BLaER1 (cell line): ENCODE results near the gene ASXL1.

Source experiments
- H3K27ac ChIP-seq: shearing (Covaris generic); formaldehyde crosslinking; 2 replicates; pipeline ENCODE4 v1.8.1; 2022
- H3K27me3 ChIP-seq: shearing (Covaris generic); formaldehyde crosslinking; 2 replicates; pipeline ENCODE4 v1.8.1; 2022
- H3K36me3 ChIP-seq: shearing (Covaris generic); formaldehyde crosslinking; 2 replicates; pipeline ENCODE4 v1.8.1; 2022
- H3K4me1 ChIP-seq: shearing (Covaris generic); formaldehyde crosslinking; 2 replicates; pipeline ENCODE4 v1.8.1; 2022
- H3K4me2 ChIP-seq: shearing (Covaris generic); formaldehyde crosslinking; 2 replicates; pipeline ENCODE4 v1.8.1; 2022
- H3K4me3 ChIP-seq: shearing (Covaris generic); formaldehyde crosslinking; 2 replicates; pipeline ENCODE4 v1.8.1; 2022
- H3K9ac ChIP-seq: shearing (Covaris generic); formaldehyde crosslinking; 2 replicates; pipeline ENCODE4 v1.8.1; 2022
- H3K9me3 ChIP-seq: shearing (Covaris generic); formaldehyde crosslinking; 2 replicates; pipeline ENCODE4 v1.8.1; 2022
- H4K20me1 ChIP-seq: shearing (Covaris generic); formaldehyde crosslinking; 2 replicates; pipeline ENCODE4 v1.8.1; 2022
- Cebpa-rat ChIP-seq: shearing (Covaris generic); IDR thresholded peaks from 2 replicates; pipeline ENCODE4 v1.8.1; 2022

Gene ASXL1

GRCh38 chr20:32455901-32456701, 98.0 kb downstream of the ASXL1 start:
- H3K9ac ChIP-seq = peak overlapping the region; percentile 50; the same call in 1 of the 2 replicates
- no peaks in the 10 kb centered on the region for H3K27me3 ChIP-seq
- peak overlapping the region; percentile 55; the same call in 1 of the 2 replicates for H3K27ac ChIP-seq
- H3K4me1 ChIP-seq = peaks cover 78% of the 10 kb centered on the region
- H4K20me1 ChIP-seq = peaks cover 100% of the 10 kb centered on the region
- no peak for TF ChIP-seq Cebpa-rat
- no peaks in the 10 kb centered on the region for H3K9me3 ChIP-seq
- H3K4me2 ChIP-seq = peak overlapping the region; percentile 89
- H3K36me3 ChIP-seq = peaks cover 81% of the 10 kb centered on the region
- H3K4me3 ChIP-seq = no peak overlapping the region

GRCh38 chr20:32456869-32457478, 98.8 kb downstream of the ASXL1 start:
- peak overlapping the region; percentile 89 for H3K4me2 ChIP-seq
- peaks cover 70% of the 10 kb centered on the region for H3K4me1 ChIP-seq
- peak overlapping the region; percentile 55; the same call in 1 of the 2 replicates for H3K27ac ChIP-seq
- H3K27me3 ChIP-seq = no peaks in the 10 kb centered on the region
- peaks cover 97% of the 10 kb centered on the region for H4K20me1 ChIP-seq
- H3K9ac ChIP-seq = peak overlapping the region; percentile 50; the same call in 1 of the 2 replicates
- H3K4me3 ChIP-seq = 0 out of 2 replicates have a peak overlapping the region, but pooled peaks have one; percentile 7
- peaks cover 76% of the 10 kb centered on the region for H3K36me3 ChIP-seq
- H3K9me3 ChIP-seq = no peaks in the 10 kb centered on the region
- TF ChIP-seq Cebpa-rat = no peak

DNA sequence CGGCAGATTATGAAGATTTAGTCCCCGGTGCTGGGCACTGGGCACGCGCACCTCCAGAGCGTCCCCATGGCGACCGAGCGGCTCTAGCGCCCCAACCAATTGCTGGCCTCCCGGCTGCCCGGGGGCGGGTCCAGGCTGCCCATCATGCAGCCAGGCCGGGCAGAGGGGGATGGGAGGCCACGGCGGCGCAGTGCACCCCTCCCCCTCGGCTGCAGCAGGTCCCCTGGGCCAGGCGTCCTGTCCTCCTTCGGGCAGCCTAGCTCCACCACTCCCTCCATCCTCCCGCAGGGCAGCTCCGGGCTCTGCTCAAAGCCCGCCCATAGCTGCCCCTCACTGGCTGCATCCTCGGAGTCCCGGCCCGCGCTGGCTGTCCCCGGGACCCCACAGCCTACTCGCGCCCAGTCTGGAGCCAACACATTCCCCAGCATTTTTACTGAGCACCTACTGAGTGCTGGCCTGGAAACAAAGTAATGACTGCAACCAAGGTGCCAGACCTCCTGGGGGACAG, 99.4 kb downstream of the ASXL1 start:
- Histone ChIP-seq H3K36me3 (peaks cover 76% of the 10 kb centered on the region), H3K27me3 (no peaks in the 10 kb centered on the region), H3K4me1 (peaks cover 64% of the 10 kb centered on the region), H4K20me1 (peaks cover 97% of the 10 kb centered on the region), H3K9ac (0 out of 2 replicates have a peak overlapping the region, but pooled peaks have one; percentile 31), H3K4me3 (0 out of 2 replicates have a peak overlapping the region, but pooled peaks have one; percentile 7), H3K9me3 (no peaks in the 10 kb centered on the region), H3K4me2 (peak overlapping the region; percentile 89), H3K27ac (no peak overlapping the region)
- no peak for TF ChIP-seq Cebpa-rat

- no peaks in the 10 kb centered on the region for H3K27me3 ChIP-seq
- peak overlapping the region; percentile 89 for H3K4me2 ChIP-seq
- peaks cover 76% of the 10 kb centered on the region for H3K36me3 ChIP-seq
- no peak overlapping the region for H3K4me3 ChIP-seq
- H3K9me3 ChIP-seq = no peaks in the 10 kb centered on the region
- peaks cover 57% of the 10 kb centered on the region for H3K4me1 ChIP-seq
- H3K27ac ChIP-seq = no peak overlapping the region
- no peak for TF ChIP-seq Cebpa-rat
- no peak overlapping the region for H3K9ac ChIP-seq
- H4K20me1 ChIP-seq = peaks cover 97% of the 10 kb centered on the region
Measured at GRCh38 chr20:32458061-32458836, 100.1 kb downstream of the ASXL1 start.

- peaks cover 97% of the 10 kb centered on the region for H4K20me1 ChIP-seq
- peak overlapping the region; percentile 89; the same call in 1 of the 2 replicates for H3K4me2 ChIP-seq
- no peak overlapping the region for H3K4me3 ChIP-seq
- no peak overlapping the region for H3K9ac ChIP-seq
- H3K27me3 ChIP-seq = no peaks in the 10 kb centered on the region
- TF ChIP-seq Cebpa-rat = no peak
- no peaks in the 10 kb centered on the region for H3K9me3 ChIP-seq
- peaks cover 51% of the 10 kb centered on the region for H3K4me1 ChIP-seq
- H3K36me3 ChIP-seq = peaks cover 76% of the 10 kb centered on the region
- H3K27ac ChIP-seq = no peak overlapping the region
Measured at GRCh38 chr20:32458837-32459220, 100.7 kb downstream of the ASXL1 start.

DNA sequence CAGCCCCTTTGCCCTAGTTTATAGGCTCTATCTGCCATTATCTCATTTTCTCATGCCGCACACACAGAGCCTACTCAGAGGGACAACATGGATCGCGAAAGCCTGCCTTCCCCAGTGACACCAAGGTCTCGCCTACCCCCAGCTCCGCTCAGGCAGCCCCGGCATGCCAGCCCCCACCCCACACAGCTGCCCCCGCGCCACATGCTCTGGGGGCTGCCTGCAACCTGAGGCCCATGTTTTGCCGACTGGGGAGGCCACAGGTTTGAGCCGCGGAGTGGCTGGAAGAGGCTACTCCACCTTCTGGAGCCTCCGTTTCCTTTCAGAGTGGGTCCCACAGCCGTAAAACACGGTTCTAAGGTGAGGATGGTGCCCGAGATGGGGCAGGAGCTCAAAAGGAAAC, 102.1 kb downstream of the ASXL1 start:
- H3K4me2 ChIP-seq = no peak overlapping the region
- no peak overlapping the region for H3K9ac ChIP-seq
- peaks cover 37% of the 10 kb centered on the region for H3K4me1 ChIP-seq
- H3K27me3 ChIP-seq = no peaks in the 10 kb centered on the region
- H3K36me3 ChIP-seq = peaks cover 79% of the 10 kb centered on the region
- no peak overlapping the region for H3K4me3 ChIP-seq
- no peaks in the 10 kb centered on the region for H3K9me3 ChIP-seq
- TF ChIP-seq Cebpa-rat = no peak
- H3K27ac ChIP-seq = no peak overlapping the region
- H4K20me1 ChIP-seq = peaks cover 97% of the 10 kb centered on the region

DNA sequence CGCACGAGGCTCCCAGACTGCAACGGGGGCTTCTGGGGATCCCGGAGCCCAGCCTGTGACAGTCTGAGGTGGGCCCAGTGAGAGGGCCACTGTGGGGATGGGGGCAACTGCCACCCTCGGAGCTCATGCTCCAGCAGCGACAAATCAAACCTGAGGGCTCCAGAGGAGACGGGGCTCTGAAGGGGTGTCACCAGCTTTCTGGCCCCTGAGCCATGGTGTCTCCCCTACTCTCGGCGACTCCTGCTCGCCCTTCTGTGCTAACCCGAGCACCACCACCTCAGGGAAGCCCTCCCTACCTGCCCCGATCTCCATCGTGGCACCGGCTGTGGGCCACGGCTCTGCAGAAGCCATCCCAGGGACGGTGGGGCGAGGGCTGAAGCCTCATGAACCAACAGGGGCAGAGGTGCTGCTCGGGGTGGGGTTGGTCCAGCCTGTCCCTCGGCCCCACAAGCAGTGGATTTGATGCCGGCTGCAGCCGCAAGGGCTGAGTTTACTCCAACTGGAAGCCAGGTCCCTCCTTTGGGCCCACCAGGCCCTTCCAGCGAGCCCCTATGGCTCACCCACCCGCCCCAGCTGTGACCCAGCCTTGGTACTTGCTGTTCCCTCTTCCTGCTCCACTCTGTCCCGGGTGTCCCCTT, 102.7 kb downstream of the ASXL1 start:
- no peak for TF ChIP-seq Cebpa-rat
- peaks cover 31% of the 10 kb centered on the region for H3K4me1 ChIP-seq
- H3K4me3 ChIP-seq = no peak overlapping the region
- H3K9ac ChIP-seq = no peak overlapping the region
- no peak overlapping the region for H3K27ac ChIP-seq
- no peaks in the 10 kb centered on the region for H3K9me3 ChIP-seq
- H3K36me3 ChIP-seq = peaks cover 79% of the 10 kb centered on the region
- no peaks in the 10 kb centered on the region for H3K27me3 ChIP-seq
- no peak overlapping the region for H3K4me2 ChIP-seq
- peaks cover 97% of the 10 kb centered on the region for H4K20me1 ChIP-seq

DNA sequence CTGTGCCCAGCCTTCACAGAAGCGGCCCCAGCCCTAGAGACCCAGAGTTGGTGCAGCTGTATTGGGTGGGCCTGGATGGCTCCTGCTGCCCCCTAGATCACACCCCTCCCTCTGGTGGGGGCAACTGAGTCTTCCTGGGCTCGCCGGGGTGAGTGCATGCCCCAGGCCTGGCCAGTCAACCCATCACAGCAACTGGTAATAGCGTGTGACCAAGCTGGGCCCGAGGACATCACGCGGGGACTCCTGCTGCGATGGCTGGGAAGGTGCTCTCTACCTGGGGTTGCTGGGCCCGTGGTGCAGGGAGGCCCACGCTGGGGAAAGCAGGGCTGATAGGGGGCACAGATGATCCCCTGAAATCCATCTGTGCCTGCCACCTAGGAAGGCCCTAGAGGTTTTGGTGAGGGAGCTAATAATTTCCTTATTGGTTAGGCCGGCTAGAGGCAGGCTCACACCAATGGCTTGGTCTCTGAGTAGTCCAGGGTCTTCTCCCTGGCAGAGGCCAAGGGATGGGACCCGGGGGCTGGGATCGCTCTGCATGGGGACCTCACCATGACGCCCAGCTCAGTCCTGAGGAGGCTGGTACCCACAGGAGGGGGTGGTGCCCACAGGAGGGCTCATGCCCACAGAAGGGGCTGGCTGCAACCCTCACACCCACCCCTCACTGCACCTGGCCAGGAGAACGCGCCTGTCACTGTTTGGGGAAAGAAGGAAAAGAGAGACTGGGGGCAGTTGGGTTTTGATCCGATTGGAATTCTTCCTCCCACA, 103.9 kb downstream of the ASXL1 start:
- Histone ChIP-seq H3K4me3 (no peak overlapping the region), H3K9me3 (no peaks in the 10 kb centered on the region), H3K4me1 (peaks cover 23% of the 10 kb centered on the region), H3K4me2 (no peak overlapping the region), H3K36me3 (peaks cover 84% of the 10 kb centered on the region), H3K27me3 (no peaks in the 10 kb centered on the region), H3K9ac (no peak overlapping the region), H3K27ac (no peak overlapping the region), H4K20me1 (peaks cover 96% of the 10 kb centered on the region)
- no peak for TF ChIP-seq Cebpa-rat
